Stomach (tissue), 4 donors: ENCODE measurements around the gene RNASET2.

ENCODE experiments used
- CTCF ChIP-seq, 7 experiments: fragments of 450-650 bp in 4 of 7; fragments of 200-600 bp in 3 of 7; sonication (generic) in 3 of 7; IDR thresholded peaks; one replicate each; pipeline ENCODE4 v1.5.1; 2016 to 2019; ENCODE audit warnings: antibody characterized with exemption in 7 of 7, control low read depth in 2 of 7, mild to moderate bottlenecking in 1 of 7
- POLR2A ChIP-seq, 4 donors: fragments of 450-650 bp; IDR thresholded peaks; one replicate each; pipeline ENCODE4 v1.6.1; 2016; ENCODE audit warnings: antibody characterized with exemption in 4 of 4, control low read depth in 2 of 4, mild to moderate bottlenecking in 1 of 4, moderate library complexity in 1 of 4
- POLR2AphosphoS5 ChIP-seq, 3 donors: sonication (generic); formaldehyde crosslinking; IDR thresholded peaks; one replicate each; pipeline ENCODE4 v1.6.1; 2016; ENCODE audit warnings: antibody characterized with exemption in 3 of 3

- TF ChIP-seq CTCF (IDR thresholded peaks at IDR 0.05): no peak
- no peak for TF ChIP-seq POLR2AphosphoS5 (IDR thresholded peaks at IDR 0.05)
- TF ChIP-seq POLR2A (IDR thresholded peaks at IDR 0.05): no peak
Measured at GRCh38 chr6:166987930-166988329, 31.6 kb upstream of the RNASET2 start.
